ENCODE measurements around the gene WDSUB1. TPM values are rescaled to one million over a fixed set of nuclear protein-coding genes. Genes with fewer than 3 reads are reported as not detected.

WDSUB1 gene
- total and polyA plus RNA-seq, 9 of the 15 experiments (the other 6 are each of a cell fraction or from before 2014, with no cell fraction given), result 5.2 to 13.7 (median 9.4) TPM

DNA sequence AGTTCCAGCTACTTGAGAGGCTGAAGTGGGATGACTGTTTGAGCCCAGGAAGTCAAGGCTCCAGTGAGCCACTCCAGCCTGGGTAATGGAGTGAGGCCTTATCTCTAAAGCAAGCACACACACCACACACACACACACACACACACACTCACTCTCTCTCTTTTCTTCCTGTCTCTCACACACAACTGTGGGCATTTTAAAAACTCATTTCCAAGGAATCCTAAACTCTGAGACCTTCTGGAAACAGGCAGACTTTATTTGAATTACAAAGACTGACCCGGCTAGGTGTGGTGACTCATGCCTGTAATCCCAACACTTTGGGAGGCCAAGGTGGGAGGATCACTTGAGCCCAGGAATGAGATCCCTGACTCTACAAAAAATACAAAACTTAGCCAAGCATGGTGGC lies 21.3 kb downstream of the WDSUB1 start (continued):
- TF ChIP-seq, protein P1, sequence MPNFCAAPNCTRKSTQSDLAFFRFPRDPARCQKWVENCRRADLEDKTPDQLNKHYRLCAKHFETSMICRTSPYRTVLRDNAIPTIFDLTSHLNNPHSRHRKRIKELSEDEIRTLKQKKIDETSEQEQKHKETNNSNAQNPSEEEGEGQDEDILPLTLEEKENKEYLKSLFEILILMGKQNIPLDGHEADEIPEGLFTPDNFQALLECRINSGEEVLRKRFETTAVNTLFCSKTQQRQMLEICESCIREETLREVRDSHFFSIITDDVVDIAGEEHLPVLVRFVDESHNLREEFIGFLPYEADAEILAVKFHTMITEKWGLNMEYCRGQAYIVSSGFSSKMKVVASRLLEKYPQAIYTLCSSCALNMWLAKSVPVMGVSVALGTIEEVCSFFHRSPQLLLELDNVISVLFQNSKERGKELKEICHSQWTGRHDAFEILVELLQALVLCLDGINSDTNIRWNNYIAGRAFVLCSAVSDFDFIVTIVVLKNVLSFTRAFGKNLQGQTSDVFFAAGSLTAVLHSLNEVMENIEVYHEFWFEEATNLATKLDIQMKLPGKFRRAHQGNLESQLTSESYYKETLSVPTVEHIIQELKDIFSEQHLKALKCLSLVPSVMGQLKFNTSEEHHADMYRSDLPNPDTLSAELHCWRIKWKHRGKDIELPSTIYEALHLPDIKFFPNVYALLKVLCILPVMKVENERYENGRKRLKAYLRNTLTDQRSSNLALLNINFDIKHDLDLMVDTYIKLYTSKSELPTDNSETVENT (CRISPR knock-in tag; IDR thresholded peaks at IDR 0.05), result no peak
- TF ChIP-seq CXXC5 (CRISPR knock-in tag; IDR thresholded peaks at IDR 0.05) (peak; percentile 48; the same call in 1 of the 2 replicates), ZEB2 (IDR thresholded peaks at IDR 0.05) (peak; percentile 41; the same call in 1 of the 2 replicates), PTTG1 (tag; IDR thresholded peaks at IDR 0.05; ENCODE audit: low read depth) (no peak), SRF (CRISPR knock-in tag; IDR thresholded peaks at IDR 0.05) (no peak), TOE1 (IDR thresholded peaks at IDR 0.05; ENCODE audit: borderline replicate concordance) (0 out of 2 replicates have a peak, but pooled peaks have one; percentile 15), TOE1 (CRISPR knock-in tag; IDR thresholded peaks at IDR 0.05; ENCODE audit: borderline replicate concordance, low read depth) (no peak), ZNF175 (CRISPR knock-in tag; IDR thresholded peaks at IDR 0.05; ENCODE audit: low read depth) (no peak), SREBF1 (IDR thresholded peaks at IDR 0.05; ENCODE audit: borderline replicate concordance, low read depth, low read length) (no peak), NCOR1 (IDR thresholded peaks at IDR 0.05) (no peak), MED1 (CRISPR knock-in tag; IDR thresholded peaks at IDR 0.05; ENCODE audit: borderline replicate concordance) (no peak), ZNF830 (CRISPR knock-in tag; IDR thresholded peaks at IDR 0.05) (no peak), ZNF696 (CRISPR knock-in tag; conservative IDR thresholded peaks at IDR 0.05) (no peak), ZC3H11A (IDR thresholded peaks at IDR 0.05; ENCODE audit: low read depth, low read length) (no peak), EHMT2 (IDR thresholded peaks at IDR 0.05) (peak; percentile 72; the same call in 1 of the 2 replicates), KAT2B (IDR thresholded peaks at IDR 0.05; ENCODE audit: low read depth, low read length) (no peak), RFX5 (IDR thresholded peaks at IDR 0.05; ENCODE audit: low read depth, low read length) (no peak), ZNF41 (CRISPR knock-in tag; conservative IDR thresholded peaks at IDR 0.05) (no peak), ARID1B (IDR thresholded peaks at IDR 0.05) (peak; percentile 85)
- TF ChIP-seq, protein P2, sequence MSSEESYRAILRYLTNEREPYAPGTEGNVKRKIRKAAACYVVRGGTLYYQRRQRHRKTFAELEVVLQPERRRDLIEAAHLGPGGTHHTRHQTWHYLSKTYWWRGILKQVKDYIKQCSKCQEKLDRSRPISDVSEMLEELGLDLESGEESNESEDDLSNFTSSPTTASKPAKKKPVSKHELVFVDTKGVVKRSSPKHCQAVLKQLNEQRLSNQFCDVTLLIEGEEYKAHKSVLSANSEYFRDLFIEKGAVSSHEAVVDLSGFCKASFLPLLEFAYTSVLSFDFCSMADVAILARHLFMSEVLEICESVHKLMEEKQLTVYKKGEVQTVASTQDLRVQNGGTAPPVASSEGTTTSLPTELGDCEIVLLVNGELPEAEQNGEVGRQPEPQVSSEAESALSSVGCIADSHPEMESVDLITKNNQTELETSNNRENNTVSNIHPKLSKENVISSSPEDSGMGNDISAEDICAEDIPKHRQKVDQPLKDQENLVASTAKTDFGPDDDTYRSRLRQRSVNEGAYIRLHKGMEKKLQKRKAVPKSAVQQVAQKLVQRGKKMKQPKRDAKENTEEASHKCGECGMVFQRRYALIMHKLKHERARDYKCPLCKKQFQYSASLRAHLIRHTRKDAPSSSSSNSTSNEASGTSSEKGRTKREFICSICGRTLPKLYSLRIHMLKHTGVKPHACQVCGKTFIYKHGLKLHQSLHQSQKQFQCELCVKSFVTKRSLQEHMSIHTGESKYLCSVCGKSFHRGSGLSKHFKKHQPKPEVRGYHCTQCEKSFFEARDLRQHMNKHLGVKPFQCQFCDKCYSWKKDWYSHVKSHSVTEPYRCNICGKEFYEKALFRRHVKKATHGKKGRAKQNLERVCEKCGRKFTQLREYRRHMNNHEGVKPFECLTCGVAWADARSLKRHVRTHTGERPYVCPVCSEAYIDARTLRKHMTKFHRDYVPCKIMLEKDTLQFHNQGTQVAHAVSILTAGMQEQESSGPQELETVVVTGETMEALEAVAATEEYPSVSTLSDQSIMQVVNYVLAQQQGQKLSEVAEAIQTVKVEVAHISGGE (CRISPR knock-in tag; IDR thresholded peaks at IDR 0.05), result no peak
- TF ChIP-seq, protein P3, sequence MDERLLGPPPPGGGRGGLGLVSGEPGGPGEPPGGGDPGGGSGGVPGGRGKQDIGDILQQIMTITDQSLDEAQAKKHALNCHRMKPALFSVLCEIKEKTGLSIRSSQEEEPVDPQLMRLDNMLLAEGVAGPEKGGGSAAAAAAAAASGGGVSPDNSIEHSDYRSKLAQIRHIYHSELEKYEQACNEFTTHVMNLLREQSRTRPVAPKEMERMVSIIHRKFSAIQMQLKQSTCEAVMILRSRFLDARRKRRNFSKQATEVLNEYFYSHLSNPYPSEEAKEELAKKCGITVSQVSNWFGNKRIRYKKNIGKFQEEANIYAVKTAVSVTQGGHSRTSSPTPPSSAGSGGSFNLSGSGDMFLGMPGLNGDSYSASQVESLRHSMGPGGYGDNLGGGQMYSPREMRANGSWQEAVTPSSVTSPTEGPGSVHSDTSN (CRISPR knock-in tag; IDR thresholded peaks at IDR 0.05; ENCODE audit: low read depth), result no peak
- TF ChIP-seq, protein P3 (tag; conservative IDR thresholded peaks at IDR 0.05; ENCODE audit: low read depth), result 0 out of 2 replicates have a peak, but pooled peaks have one; percentile 9

Measured in K562 (cell line).